Muscle of back (tissue), 11 donors: ENCODE results near the gene GAS2. TPM values are rescaled to one million over a fixed set of nuclear protein-coding genes. Genes with fewer than 3 reads are reported as not detected.

ENCODE experiments used
- DNase-seq, 3 donors: peaks; one replicate each; pipeline versions ENCODE4 v3.0.0 to v3.0.0-alpha.2; 2013
- polyA plus RNA-seq, 10 donors: library from polyadenylated mRNA; unstranded; fragments of 120-200 nt; gene quantifications; one replicate each; pipeline ENCODE4 v1.2.1, GENCODE V29; 2013; ENCODE audit not compliant: insufficient read length in 10 of 10

GAS2 gene
- polyA plus RNA-seq, 10 donors = 7.3 to 46.1 (median 29.3) TPM

DNA sequence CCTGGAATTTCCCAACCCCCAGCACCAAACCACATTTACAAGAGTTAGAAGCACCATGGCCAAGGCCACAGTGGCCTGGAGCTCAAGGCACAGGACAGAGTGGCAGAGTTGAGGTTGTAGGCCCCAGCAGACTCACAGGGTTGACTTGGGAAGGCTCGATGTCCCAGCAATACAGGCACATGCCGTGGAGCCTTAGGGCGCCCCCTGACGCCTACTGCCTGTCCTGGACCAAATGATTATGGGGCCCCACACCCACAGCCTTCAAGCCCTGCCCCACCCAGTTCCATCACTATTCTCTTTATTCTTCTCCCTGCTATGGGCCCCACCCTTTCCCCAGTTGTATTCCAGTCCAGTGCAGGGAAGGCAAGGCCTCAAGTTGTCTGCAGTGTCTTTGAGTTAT lies 193.8 kb downstream of the GAS2 start, which contains the start of gene CCDC179:
TSS of gene CCDC179 (minus strand) at position 234 of the 400 bp plus-strand sequence. CDS start at position 181, 53 bp downstream.
- no peak for DNase-seq

Other genes starting within 250 kb of the GAS2 start
- gene FANCF, start 40.8 kb upstream of the GAS2 start, polyA plus RNA-seq = 1 to 10 TPM; 3.9 to 8.1 (median 5.8) TPM
- gene SVIP, start 163.2 kb downstream of the GAS2 start, polyA plus RNA-seq = 10 to 100 TPM in 4 of 10 donors, 1 to 10 TPM in 6; 8.5 to 11.2 (median 9.8) TPM
- not detected for gene CCDC179, start 193.9 kb downstream of the GAS2 start, polyA plus RNA-seq